Vagina (tissue), 2 donors: ENCODE results near the gene ARSG. TPM values are rescaled to one million over a fixed set of nuclear protein-coding genes. Genes with fewer than 3 reads are reported as not detected.

Source experiments
- DNase-seq, 2 donors: peaks; one replicate each; pipeline ENCODE4 v3.0.0-alpha.2; 2017; ENCODE audit errors: extremely low spot score in 2 of 2
- H3K27ac ChIP-seq: fragments of 200-600 bp; sonication (generic); one replicate; pipeline ENCODE4 v1.5.1; 2019
- H3K27me3 ChIP-seq: fragments of 200-600 bp; sonication (generic); one replicate; pipeline ENCODE4 v1.5.1; 2019
- H3K36me3 ChIP-seq, 2 donors: fragments of 200-600 bp; sonication (generic); one replicate each; pipeline ENCODE4 v1.5.1; 2017 to 2019
- H3K4me1 ChIP-seq: fragments of 200-600 bp; sonication (generic); one replicate; pipeline ENCODE4 v1.5.1; 2019
- H3K4me3 ChIP-seq, 2 donors: fragments of 200-600 bp; sonication (generic); 1 replicate in 1 of 2; 2 replicates in 1 of 2; pipeline ENCODE4 v1.5.1; 2016 to 2019
- H3K9me3 ChIP-seq: fragments of 200-600 bp; sonication (generic); one replicate; pipeline ENCODE4 v1.5.1; 2019
- CTCF ChIP-seq, 3 experiments: fragments of 450-650 bp in 2 of 3; fragments of 200-600 bp in 1 of 3; sonication (generic) in 1 of 3; IDR thresholded peaks; one replicate each; pipeline ENCODE4 v1.5.1; 2017 to 2019; ENCODE audit warnings: antibody characterized with exemption in 3 of 3, mild to moderate bottlenecking in 2 of 3, moderate library complexity in 2 of 3
- POLR2A ChIP-seq, 2 donors: fragments of 450-650 bp; IDR thresholded peaks; one replicate each; pipeline ENCODE4 v1.6.1; 2017; ENCODE audit warnings: antibody characterized with exemption in 2 of 2, mild to moderate bottlenecking in 2 of 2, moderate library complexity in 2 of 2
- POLR2AphosphoS5 ChIP-seq, 2 donors: sonication (generic); formaldehyde crosslinking; IDR thresholded peaks; one replicate each; pipeline ENCODE4 v1.9.0; 2017; ENCODE audit warnings: antibody characterized with exemption in 2 of 2, mild to moderate bottlenecking in 2 of 2, low read depth in 1 of 2; ENCODE audit not compliant: insufficient read depth in 1 of 2
- intact Hi-C: fragments of 100-400 bp; cut with DNase I; formaldehyde crosslinking; loops from one replicate; pipeline ENCODE4 v1.15.1; 2023
- total RNA-seq: library from RNA; depleted of rRNA; stranded (reverse); fragments of >200 nt; gene quantifications from one replicate; pipeline ENCODE4 v1.2.3, GENCODE V29; 2016

Gene ARSG
- total RNA-seq, 1 donor from 2014 or later: 8.1 TPM

GRCh38 chr17:68387435-68388218 is 96.3 kb downstream of the ARSG start:
- intact Hi-C loops: no loop called here
- Histone ChIP-seq H3K27ac (peak overlapping the region; percentile 13), H3K36me3 (no peaks in the 10 kb centered on the region), H3K4me3 (no peak overlapping the region), H3K4me1 (peaks cover 44% of the 10 kb centered on the region), H3K27me3 (no peaks in the 10 kb centered on the region), H3K9me3 (no peaks in the 10 kb centered on the region)
- no peak for TF ChIP-seq CTCF (IDR thresholded peaks at IDR 0.05)
- TF ChIP-seq POLR2A (IDR thresholded peaks at IDR 0.05): no peak
- no peak for TF ChIP-seq POLR2AphosphoS5 (IDR thresholded peaks at IDR 0.05; ENCODE audit: insufficient read depth in 1 of 2, low read depth in 1 of 2)
- peak in 1 of 2 donors; percentile 67 for DNase-seq

DNA sequence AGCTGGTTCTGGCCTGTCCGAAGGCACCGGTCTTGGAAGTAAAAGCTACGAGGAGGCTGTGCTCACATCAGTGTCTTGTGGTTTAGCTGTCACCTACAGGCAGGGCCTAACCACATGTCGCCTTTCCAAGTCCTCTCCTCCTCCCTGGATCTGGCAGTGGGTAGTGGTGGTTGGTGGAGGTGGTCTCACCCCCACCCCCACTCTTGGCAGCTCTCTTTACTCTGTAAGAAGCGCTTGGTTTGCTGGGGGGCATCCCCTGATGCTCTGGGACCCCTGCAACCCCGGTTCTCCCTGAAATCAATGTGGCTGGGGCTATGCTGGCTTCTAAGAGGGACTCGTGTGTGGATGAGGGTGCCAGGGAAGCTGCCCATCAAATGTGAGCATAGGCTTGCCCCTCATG is 97.7 kb downstream of the ARSG start:
- intact Hi-C loops: no loop called here
- TF ChIP-seq CTCF (IDR thresholded peaks at IDR 0.05) (no peak), POLR2A (IDR thresholded peaks at IDR 0.05) (no peak), POLR2AphosphoS5 (IDR thresholded peaks at IDR 0.05; ENCODE audit: insufficient read depth in 1 of 2, low read depth in 1 of 2) (no peak)
- H3K4me1 ChIP-seq: peaks cover 36% of the 10 kb centered on the region
- H3K27ac ChIP-seq: no peak overlapping the region
- peak in 1 of 2 donors; percentile 80 for DNase-seq
- H3K27me3 ChIP-seq: no peaks in the 10 kb centered on the region
- no peaks in the 10 kb centered on the region for H3K9me3 ChIP-seq
- H3K36me3 ChIP-seq: no peaks in the 10 kb centered on the region
- H3K4me3 ChIP-seq: no peak overlapping the region

- Histone ChIP-seq H3K4me1 (peaks cover 17% of the 10 kb centered on the region), H3K36me3 (peaks cover 0 to 4% of the 10 kb centered on the region in 2 donors), H3K27me3 (no peaks in the 10 kb centered on the region), H3K27ac (peak overlapping the region; percentile 39), H3K4me3 (peak overlapping the region in 1 of 2 donors; percentile 18), H3K9me3 (no peaks in the 10 kb centered on the region)
- peak; percentile 43 to 90 for DNase-seq
- intact Hi-C loops: no loop called here
- TF ChIP-seq CTCF (IDR thresholded peaks at IDR 0.05) (no peak), POLR2AphosphoS5 (IDR thresholded peaks at IDR 0.05; ENCODE audit: insufficient read depth in 1 of 2, low read depth in 1 of 2) (no peak)
Observed at GRCh38 chr17:68390888-68391545, 99.7 kb downstream of the ARSG start.

- Histone ChIP-seq H3K36me3 (peaks cover 0 to 4% of the 10 kb centered on the region in 2 donors), H3K27ac (peak overlapping the region; percentile 39), H3K27me3 (no peaks in the 10 kb centered on the region), H3K9me3 (no peaks in the 10 kb centered on the region), H3K4me1 (peaks cover 10% of the 10 kb centered on the region), H3K4me3 (peak overlapping the region in 1 of 2 donors; percentile 18)
- DNase-seq: peak; percentile 77 to 86
- TF ChIP-seq CTCF (IDR thresholded peaks at IDR 0.05): no peak
- TF ChIP-seq POLR2A (IDR thresholded peaks at IDR 0.05): no peak
- TF ChIP-seq POLR2AphosphoS5 (IDR thresholded peaks at IDR 0.05; ENCODE audit: insufficient read depth in 1 of 2, low read depth in 1 of 2): no peak
- intact Hi-C loops: no loop called here
Observed at GRCh38 chr17:68391561-68392268, 100.4 kb downstream of the ARSG start.
